GM21786 (cell line): Measurements from ENCODE around the gene EXOSC6.
"Not testable (repeated sequence)": the region's sequence is repeated elsewhere in the genome, so short reads cannot be mapped to it uniquely, and the experiment has no call there.

Source experiments
- ATAC-seq: cut with Tn5 transposase; IDR thresholded peaks from one replicate; pipeline ENCODE4 v1.9.1; 2021; ENCODE audit not compliant: unreplicated experiment

EXOSC6 gene

GRCh38 chr16:70200063-70200462, 51.7 kb downstream of the EXOSC6 start:
- ATAC-seq, result not testable (repeated sequence)

GRCh38 chr16:70199170-70199569, 52.6 kb downstream of the EXOSC6 start:
- ATAC-seq, result not testable (repeated sequence)

GRCh38 chr16:70198666-70199065, 53.1 kb downstream of the EXOSC6 start:
- not testable (repeated sequence) for ATAC-seq

GRCh38 chr16:70198230-70198629, 53.5 kb downstream of the EXOSC6 start:
- ATAC-seq, result not testable (repeated sequence)

- ATAC-seq, result not testable (repeated sequence)
These were observed 54.1 kb downstream of the EXOSC6 start for GRCh38 chr16:70197611-70198010.
